OCI-M1 (cell line): Measurements from ENCODE around the gene TPCN1.

Experiments
- DNase-seq: peaks from one replicate; lab custom pipeline; 2025; lab: John Stamatoyannopoulos, UW

Gene TPCN1

DNA sequence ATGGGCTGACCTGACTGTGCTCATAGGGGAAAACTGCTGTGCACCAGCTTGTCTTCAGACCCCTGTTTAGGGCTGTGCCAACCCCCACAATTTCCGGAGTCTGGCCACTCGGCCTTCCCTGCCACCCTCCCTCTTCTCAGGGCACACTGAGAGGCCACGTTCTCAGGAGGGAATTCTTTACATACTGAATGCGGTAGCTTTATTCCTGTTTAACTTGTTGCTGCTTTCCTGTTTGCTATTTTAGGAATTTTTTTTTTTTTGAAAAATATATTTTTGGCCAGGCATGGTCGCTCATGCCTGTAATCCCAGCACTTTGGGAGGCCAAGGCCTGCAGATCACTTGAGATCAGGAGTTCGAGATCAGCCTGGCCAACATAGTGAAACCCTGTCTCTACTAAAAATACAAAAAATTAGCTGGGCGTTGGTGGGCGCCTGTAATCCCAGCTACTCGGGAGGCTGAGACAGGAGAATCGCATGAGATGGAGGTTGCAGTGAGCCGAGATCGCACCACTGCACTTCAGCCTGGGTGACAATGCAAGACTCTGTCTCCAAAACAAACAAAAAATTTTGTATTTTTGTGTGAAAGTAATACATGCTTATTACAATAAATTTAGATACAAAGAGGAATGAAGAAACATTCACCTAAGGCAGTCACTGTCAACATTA lies 39.5 kb downstream of the TPCN1 start:
- DNase-seq: no peak

DNA sequence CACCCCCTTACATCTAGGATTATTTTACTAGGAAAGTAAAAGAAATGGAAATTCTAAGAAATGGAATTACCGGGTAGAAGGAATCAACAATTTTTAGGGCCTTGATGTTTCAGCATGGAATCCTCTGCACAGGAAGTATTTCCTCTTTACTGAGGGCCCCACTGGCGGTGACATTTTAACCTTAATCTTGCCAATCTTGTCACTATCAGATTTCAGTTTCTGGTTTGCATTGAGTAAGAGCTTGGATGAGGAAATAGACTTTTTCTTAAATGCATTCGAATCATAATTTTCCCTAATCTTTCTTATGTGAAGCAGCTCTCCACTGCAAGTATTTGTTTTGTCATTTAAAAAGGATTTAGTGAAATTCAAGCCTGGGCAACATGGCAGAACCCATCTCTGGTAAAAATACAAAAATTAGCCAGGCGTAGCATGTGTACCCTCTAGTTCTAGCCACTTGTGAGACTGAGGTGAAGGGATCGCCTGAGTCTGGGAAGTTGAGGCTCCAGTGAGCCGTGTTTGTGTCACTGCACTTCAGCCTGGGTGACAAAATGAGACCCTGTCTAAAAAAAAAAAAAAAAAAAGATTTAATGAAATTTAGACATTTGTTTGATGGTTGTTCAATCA lies 40.7 kb downstream of the TPCN1 start:
- peak; percentile 90 for DNase-seq

DNA sequence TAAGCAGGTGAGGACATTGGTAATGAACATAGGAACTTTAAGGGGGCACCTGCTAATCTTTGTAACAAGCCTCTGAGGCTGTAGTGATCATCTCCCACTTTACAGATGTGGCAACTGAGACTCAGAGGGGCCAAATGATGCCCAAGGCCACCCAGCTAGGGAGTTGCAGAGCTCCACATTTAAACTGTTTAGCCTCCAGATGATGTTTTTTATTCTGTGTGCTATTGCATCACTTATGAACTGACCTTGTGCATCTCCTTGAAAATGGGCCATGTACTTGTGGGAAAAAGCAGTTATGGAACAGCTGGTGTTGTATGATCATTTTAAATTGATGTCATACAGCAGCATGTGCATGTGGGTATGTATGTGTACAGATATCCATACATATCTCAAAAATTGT lies 41.4 kb downstream of the TPCN1 start:
- peak; percentile 38 for DNase-seq

DNA sequence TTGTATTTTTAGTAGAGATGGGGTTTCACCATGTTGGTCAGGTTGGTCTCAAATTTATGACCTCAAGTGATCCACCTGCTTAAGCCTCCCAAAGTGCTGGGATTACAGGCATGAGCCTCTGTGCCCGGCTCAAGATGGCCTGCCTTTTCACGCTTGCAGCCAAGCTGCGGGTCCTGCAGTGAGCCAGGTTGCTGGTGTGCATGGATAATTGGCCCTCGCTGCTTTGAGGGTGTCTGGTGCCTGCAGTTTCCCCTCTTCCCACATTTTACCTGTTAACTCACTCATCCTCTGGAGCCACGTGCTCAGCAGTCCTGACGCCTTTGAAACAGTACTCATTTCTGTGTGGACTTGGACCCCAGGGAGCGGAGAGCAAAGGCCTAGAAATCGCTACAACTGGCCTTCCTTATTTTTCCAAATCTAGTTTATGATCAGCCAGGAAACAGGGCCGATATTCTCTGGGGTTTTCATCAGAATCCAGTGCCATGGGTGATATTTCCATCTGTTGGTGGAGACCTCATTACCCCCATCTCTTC lies 42.2 kb downstream of the TPCN1 start:
- DNase-seq: no peak

DNA sequence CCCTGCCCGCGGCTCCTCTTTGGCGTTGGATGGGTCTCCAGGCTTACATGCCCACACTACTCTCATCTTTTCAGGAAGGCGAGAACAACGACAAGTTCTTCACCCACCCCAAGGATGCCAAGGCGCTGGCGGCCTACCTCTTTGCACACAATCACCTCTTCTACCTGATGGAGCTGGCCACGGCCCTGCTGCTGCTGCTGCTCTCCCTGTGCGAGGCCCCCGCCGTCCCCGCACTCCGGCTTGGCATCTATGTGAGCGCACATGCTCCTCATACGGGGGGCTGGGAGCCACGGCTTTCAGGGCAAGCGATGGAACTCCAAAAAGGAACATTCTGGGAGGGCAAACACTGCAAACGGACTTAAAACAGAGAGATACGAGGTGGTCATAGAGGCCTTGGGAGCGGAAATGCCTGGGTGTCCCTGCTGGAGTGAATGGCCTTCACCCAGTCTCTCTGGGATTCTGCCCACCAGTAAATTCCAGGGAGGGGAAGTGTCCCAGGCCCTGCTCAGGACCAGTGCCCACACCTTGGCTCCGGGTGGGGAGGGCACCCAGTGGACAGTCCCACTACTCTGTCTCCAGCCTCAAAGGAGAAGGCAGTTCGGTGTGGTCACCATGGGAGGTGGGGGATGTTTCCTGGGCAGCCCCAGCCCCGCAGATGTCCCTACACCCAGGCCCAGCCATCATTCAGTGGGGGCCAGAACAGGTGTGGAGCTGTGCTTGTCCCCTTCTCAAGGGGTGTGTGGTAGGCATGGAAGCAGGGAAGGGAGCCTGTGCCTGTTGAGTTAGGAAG lies 45.0 kb downstream of the TPCN1 start:
- DNase-seq: no peak

DNA sequence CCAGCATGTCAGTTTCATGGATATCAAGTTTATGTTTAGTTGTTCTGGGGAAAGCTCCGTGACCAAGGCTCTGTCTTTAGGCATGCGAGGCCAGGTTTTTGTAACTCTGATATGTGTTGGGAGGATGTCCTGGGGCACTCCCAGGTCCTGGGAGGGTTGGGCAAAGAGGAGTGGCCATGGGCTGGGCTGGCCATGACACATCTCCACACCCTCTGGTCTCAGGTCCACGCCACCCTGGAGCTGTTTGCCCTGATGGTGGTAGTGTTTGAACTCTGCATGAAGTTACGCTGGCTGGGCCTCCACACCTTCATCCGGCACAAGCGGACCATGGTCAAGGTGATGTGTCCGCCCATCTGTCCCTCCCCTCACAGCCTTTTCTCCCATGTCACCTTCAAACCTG lies 46.4 kb downstream of the TPCN1 start:
- DNase-seq: no peak

DNA sequence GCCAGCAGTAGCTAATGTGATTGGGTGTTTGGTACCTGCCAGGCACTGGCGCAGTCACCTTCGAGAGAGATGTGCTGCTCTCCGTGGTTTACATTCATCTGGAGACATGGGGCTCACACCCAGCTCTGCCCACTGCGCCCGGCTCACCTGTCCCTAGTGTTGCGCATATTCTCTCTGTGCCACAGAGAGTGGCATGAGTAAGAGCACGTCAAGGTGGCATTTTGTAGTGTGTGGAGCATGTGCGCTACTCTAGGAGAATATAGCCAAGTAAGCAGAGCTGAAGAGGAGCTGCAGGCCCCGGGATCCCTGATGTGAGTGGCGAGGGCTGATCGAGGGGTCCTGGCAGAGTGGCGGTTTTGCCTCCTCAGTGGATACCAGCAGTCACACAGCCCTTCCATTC lies 46.9 kb downstream of the TPCN1 start:
- no peak for DNase-seq

DNA sequence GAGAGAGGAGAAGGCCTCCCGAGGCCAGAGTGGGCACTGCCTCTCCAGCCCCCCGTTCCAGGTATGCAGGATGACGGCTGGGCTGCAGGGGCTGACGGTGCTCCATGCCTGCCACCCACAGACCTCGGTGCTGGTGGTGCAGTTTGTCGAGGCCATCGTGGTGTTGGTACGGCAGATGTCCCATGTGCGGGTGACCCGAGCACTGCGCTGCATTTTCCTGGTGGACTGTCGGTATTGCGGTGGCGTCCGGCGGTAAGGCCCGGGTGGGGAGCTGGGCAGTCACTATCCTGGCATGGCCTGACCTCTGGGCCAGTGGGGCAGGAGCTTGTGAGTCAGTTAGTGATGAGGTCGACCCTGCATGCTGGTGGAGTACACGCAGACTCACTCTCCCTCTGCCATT lies 47.4 kb downstream of the TPCN1 start:
- no peak for DNase-seq

DNA sequence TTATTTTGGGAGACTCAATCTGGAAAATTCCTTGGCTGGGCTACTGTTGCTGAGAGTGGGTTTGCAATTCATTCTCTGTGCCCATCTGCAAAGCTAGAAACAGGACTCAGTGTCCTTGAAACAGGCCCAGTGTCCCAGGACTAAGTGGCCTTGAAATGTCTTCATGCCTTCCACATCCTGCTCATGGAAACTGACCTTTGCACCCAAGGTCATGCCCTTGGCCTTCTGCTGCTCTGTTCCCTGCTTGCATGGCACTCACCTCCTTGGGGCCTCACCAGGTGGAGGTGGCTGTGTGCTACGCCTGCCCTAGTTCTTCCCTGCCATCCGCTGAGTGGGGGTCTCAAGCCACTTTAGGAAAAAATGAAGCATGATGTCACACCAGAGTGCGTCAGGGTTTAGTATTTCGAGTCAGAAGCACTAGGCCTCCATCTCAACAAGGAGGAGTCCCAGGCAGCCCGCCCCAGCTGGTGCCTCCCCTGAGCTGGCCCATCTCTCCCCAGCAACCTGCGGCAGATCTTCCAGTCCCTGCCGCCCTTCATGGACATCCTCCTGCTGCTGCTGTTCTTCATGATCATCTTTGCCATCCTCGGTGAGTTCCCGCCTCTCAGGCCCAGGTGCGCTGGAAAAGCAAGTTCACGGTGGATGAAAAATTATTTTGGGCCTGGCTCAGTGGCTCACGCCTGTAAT lies 48.1 kb downstream of the TPCN1 start:
- no peak for DNase-seq

DNA sequence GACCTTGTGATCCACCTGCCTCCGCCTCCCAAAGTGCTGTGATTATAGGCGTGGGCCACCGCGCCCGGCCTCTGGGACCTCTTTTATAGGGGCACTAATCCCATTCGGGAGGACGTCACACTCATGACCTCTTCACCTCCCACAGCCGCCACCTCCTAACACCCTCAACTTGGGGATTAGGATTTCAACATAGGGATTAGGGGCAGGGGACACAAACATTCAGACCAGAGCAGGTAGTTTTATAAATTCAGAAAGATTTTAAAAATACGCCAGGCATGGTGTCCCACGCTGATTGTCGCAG lies 49.4 kb downstream of the TPCN1 start:
- DNase-seq: no peak

DNA sequence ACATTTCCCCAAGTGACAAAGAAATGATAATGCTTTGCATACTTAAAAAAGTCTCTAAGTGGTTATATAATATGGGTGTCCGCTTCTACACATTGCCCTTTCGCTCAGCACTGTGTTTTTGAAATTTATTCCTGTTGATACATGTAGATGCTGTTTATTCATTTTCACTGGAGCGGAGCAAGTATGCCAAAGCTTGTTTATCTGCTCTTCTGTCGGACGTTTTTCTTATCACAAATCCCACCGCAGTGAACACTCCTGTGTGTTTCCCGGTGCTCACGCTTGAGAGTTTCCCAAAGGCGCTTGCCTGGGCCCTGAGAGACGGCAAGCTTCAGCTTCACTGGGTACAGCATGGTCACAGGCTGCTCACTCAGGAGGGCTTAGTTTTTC lies 50.2 kb downstream of the TPCN1 start:
- DNase-seq: no peak

DNA sequence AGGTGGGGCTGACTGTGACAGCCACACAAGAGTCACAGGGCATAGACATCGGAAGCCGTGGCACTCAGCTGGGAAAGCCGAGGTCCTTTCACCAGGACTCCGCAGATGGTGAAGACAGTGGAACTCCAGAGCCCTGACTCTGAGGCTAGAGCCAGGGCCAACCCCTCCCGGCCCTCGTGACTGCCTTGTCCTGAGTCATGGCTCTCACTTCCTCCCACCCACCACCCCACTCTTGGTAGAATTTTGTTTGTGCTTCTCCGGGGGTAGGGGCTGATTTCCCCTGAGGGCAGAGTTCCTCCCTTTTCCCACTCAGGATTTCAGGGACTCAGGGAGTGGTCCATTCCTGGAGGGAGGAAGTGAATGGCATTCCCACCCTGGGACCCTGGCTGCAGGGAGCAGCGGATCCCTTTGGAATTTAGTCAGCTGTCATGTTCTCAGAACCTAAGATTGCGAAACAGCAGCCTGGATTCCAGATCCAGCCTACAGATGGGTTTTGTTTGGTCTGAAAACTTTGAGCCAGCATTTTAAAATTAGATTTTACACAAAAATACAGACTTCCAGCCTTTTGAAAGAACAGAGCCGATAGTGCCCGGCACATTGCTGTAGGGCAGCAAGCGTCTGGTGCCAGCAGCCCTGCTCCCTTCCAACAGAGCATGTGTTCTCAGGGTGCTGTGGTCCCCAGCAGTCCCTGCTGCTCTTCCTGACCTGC lies 50.7 kb downstream of the TPCN1 start:
- peak; percentile 22 for DNase-seq

DNA sequence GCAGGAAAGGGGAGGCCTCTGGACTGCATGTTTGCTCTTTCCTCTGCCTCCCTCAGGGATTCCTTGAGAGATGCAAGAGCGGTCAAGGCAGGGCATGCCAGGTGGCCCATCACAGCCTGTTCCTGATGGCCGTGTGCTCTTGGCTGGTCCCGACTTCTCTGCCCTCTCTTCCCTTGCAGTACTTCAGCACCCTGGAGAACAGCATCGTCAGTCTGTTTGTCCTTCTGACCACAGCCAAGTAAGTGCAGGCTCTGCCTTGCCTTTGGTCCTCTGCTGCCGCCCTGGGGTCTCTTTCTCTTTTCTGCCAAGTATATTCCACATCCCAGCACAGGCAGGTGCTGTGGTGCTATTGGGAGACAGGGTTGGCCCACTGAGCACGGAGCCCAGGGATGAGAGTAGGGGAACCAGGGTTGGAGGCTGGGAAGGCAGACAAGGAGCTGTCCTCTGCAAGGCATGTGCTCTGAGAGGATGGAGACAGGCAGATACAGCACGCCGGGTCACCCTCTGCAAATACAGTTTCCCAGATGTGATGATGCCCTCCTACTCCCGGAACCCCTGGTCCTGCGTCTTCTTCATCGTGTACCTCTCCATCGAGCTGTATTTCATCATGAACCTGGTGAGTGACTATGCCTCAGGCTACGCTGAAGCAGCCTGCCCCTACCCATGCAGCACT lies 51.9 kb downstream of the TPCN1 start:
- no peak for DNase-seq

DNA sequence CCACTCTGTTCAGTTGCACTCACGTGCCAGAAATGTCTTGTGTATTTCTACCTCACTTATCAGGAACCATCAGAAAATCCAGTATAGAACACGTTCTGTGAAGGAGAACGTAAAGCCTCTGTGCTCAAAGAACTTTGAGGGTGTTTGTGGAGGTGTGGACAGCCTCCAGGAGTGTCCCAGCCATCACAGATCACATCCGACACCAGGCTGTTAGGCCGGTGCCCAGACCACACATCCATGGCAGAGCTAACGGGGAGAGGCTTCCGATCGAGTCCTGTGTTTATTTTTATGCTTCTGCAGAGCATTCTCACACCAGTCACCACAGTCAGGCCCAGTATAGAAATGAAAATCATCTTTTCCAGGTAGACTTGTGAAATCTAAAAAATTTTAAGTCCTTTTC lies 53.6 kb downstream of the TPCN1 start:
- no peak for DNase-seq

DNA sequence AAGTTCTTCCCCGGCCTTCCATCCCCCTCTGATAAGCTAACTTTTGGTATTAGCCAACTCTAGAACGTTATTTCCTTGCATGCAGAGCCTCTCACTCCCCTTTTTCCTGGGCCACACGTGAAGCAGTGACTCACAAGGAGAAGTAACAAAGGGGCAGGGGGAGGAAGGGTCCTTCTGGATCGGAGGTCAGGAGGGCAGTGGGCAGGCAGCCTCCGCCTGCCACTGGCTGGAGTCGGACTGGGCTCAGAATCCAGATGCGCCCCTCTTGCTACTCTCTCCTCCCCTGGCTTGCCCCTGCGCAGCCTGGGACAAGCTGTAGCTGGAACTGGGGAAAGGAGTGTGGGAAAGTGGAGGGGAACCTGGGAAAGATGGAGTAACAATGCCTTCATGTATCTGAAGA lies 55.0 kb downstream of the TPCN1 start:
- DNase-seq: no peak

DNA sequence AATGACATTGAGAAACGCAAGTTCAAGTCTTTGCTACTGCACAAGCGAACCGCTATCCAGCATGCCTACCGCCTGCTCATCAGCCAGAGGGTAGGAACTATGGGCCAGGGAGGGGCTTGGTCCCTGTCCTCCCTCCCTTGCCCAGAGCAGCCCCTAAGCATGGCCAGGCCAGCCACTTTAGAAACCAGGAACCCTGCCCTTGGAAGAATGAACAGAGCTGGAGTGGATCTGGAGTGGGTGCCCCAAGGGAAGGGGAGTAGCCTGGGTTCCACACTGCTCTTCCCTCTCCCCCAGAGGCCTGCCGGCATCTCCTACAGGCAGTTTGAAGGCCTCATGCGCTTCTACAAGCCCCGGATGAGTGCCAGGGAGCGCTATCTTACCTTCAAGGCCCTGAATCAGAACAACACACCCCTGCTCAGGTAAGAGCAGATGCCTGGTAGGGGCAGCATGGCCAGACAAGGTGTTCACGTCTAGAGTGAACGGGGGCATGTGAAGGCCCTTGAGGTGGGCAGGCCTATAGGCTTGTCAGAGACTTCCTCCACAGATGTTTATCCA lies 55.8 kb downstream of the TPCN1 start:
- DNase-seq: no peak

DNA sequence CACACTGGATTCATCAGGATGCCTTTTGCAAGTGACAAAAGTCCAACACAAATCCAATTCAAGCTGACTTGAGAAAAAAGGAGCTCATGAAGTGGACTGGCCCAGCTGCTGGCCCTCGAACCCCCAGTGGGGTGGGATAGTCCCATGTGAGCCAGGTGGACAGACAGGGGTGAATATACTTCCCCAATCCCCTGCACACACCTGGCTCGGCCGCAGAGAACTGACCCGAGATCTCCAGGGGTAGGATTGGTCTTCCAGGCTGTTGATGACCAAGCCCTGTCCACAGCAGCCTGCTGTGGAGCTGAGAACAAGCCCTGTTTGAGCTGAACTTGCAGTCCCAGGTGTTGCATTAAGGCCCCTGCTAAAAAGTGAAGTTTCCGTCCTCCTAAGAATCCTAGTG lies 56.2 kb downstream of the TPCN1 start:
- no peak for DNase-seq

DNA sequence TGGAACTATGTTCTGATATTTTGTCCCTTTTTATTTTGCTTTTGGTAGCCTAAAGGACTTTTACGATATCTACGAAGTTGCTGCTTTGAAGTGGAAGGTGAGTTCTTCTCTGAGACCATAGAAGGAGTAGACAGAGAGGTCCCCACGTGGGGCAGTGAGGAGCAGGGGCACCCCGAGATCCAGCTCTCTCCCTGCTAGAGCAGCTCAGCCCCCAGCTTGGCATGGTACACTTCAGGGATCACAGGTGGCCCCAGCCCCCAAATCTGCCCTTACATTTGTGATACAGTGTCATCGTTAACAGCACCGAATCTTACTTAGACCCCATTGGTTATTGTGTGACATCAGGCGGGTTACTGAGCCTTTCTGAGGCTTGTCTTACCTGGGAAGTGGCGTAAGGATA lies 56.9 kb downstream of the TPCN1 start:
- DNase-seq: no peak

DNA sequence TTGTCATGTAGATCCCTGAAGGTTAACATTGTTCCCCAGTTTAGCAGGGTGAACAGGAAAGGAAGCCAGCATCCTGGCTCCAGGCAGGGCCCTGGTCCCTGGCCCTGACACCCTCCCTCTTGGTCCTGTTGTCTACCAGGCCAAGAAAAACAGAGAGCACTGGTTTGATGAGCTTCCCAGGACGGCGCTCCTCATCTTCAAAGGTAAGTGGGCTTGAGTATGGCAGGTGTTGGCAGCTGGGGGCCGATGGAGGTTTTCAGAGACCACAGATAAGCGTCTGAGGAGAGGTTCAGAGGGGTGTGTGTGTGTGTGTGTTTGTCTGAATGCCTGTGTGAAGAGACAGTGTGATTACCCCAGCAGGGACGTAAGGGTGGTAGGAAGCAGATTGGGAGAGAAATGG lies 57.4 kb downstream of the TPCN1 start:
- DNase-seq: no peak

DNA sequence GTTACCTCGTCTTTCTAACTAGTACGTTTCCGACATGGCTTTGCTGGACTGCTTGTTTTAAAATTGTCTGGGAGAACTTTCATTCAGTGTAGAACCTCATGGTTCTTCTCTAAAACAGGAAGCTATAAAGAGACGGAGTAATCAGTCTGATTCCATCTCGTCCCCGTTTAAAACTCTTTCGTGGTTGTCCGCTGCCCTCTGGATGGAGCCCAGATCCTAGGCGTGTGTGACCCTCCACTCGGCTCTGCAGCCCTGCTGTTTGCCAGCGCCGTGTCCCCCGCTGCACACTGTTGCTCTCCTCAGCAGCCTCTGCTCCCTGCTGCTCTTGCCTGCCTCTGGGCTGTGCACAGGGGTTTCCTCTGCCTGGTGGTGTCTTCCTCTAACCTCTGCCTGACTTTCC lies 63.5 kb downstream of the TPCN1 start:
- no peak for DNase-seq
